Small intestine (tissue), 16 donors: ENCODE data around the gene ENPP3. TPM values are rescaled to one million over a fixed set of nuclear protein-coding genes. Genes with fewer than 3 reads are reported as not detected.

Experiments
- DNase-seq, 2 donors: peaks; one replicate each; pipeline versions ENCODE4 v3.0.0 to v3.0.0-alpha.2; 2013
- FAIRE-seq: peaks from 2 replicates; lab custom pipeline; 2012; peaks lifted over from hg19 to GRCh38; lab: Jason Lieb, UNC
- H3K27ac ChIP-seq, 3 donors: one replicate each; pipeline ENCODE4 v1.5.1; 2013; ENCODE audit warnings: low read length in 2 of 3, mild to moderate bottlenecking in 2 of 3, control low read depth in 1 of 3, inconsistent platforms in 1 of 3, low read depth in 1 of 3, moderate library complexity in 1 of 3
- H3K27me3 ChIP-seq, 3 donors: one replicate each; pipeline ENCODE4 v1.6.1; 2013; ENCODE audit warnings: low read length in 3 of 3, inconsistent platforms in 1 of 3; ENCODE audit not compliant: control insufficient read depth in 3 of 3, insufficient read depth in 3 of 3
- H3K36me3 ChIP-seq, 3 donors: one replicate each; pipeline ENCODE4 v1.6.1; 2013; ENCODE audit warnings: low read length in 3 of 3, inconsistent platforms in 1 of 3, low read depth in 1 of 3, mild to moderate bottlenecking in 1 of 3, moderate library complexity in 1 of 3; ENCODE audit not compliant: control insufficient read depth in 3 of 3, insufficient read depth in 2 of 3
- H3K4me1 ChIP-seq, 3 donors: one replicate each; pipeline ENCODE4 v1.6.1; 2013; ENCODE audit warnings: low read length in 2 of 3, inconsistent platforms in 1 of 3, low read depth in 1 of 3, mild to moderate bottlenecking in 1 of 3, moderate library complexity in 1 of 3; ENCODE audit not compliant: control insufficient read depth in 3 of 3, insufficient read depth in 2 of 3
- H3K4me3 ChIP-seq, 3 donors: one replicate each; pipeline ENCODE4 v1.5.1; 2013; ENCODE audit warnings: low read length in 3 of 3, control low read depth in 1 of 3, inconsistent platforms in 1 of 3, low read depth in 1 of 3, mild to moderate bottlenecking in 1 of 3, moderate library complexity in 1 of 3
- H3K9me3 ChIP-seq, 2 donors: one replicate each; pipeline ENCODE4 v1.6.1; 2013; ENCODE audit warnings: low read depth in 1 of 2, low read length in 1 of 2; ENCODE audit not compliant: control insufficient read depth in 2 of 2, insufficient read depth in 1 of 2
- WGBS, 3 donors: extraction: QIAGEN DNeasy Blood & Tissue Kit; methylation state at CpG; one replicate each; pipeline ENCODE4 v1.1.7; 2013; 5-methylcytosine and 5-hydroxymethylcytosine counted together
- long read RNA-seq, 10 donors: transcript quantifications; one replicate each; lab custom pipeline, GENCODE V29; 2026
- polyA plus RNA-seq, 4 donors: library from polyadenylated mRNA; stranded (reverse) in 3 of 4; unstranded in 1 of 4; fragments of 200-250 nt in 3 of 4; fragments of 120-200 nt in 1 of 4; gene quantifications; one replicate each; pipeline versions ENCODE4 v1.2.1 to v1.2.3, GENCODE V29; 2013
- donor health status: healthy with polysubstance abuse.
- donor health status: control.
- donor health status: control.
- donor health status: Bipolar disorder and iron deficiency.
- donor health status: healthy.

The ENPP3 gene
- polyA plus RNA-seq = 10 to 100 TPM in 1 of 4 donors, 1 to 10 TPM in 2, under 1 TPM in 1; 0.57 to 53.0 (median 7.2) TPM
- long read RNA-seq, donor 1, partial matches to known transcripts = 6 of 10 reads
- long read RNA-seq, donor 1, other reads (novel, unspliced or antisense) = 0 of 10 reads
- long read RNA-seq, donor 2, partial matches to known transcripts = 0 of 2 reads
- long read RNA-seq, donor 2, other reads (novel, unspliced or antisense) = 0 of 2 reads
- long read RNA-seq, donor 3 = 0 reads
- long read RNA-seq, donor 4 = 0 reads
- long read RNA-seq, donor 5 = 0 reads
- long read RNA-seq, donor 6, partial matches to known transcripts = 0 of 2 reads
- long read RNA-seq, donor 6, other reads (novel, unspliced or antisense) = 0 of 2 reads
- long read RNA-seq, donor 7 = 0 reads
- long read RNA-seq, donor 8 = 0 reads
- long read RNA-seq, donor 9 = 0 reads
- long read RNA-seq, donor 10 = 0 reads

DNA sequence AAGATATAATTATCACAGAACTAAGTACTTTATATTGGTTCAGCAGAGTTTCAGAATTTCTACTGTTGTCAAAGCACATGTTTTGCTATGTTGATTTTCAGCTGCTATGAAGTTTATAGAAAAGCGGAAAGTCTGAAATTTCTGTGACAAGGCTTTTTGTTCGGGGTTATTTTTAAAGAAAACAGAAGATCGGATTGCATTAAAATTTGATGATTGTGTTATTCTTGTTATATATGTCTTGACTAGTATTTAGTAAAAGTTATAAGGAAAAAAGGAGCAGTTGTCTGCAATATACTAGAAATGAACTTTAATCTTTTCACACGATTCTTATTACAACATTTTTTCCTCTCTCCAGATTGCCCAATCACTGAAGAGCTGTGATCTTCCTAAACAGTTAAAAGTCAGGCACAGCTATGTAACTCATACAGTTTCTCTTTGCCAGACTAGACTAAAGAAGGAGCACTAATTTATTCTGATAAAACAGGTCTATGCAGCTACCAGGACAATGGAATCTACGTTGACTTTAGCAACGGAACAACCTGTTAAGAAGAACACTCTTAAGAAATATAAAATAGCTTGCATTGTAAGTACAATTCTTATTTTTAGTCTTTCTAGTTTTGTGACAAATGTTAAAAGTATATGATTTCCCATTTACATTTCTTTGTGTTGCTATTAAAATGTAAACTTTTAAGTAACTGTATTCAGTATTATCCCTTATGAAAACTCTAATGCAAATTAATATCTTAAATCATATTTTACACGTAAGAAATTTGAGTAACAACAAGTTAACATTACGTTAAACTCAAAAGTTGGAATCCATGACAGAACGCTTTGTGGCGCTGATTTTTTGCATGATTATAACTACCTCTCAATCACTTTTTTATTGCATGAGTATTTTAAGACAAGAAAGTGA, at the start of gene ENPP3:
TSS of gene ENPP3 (plus strand) at position 423 of the 913 bp plus-strand sequence. CDS start at position 506, 83 bp downstream.
- Histone ChIP-seq H3K4me3 (peak within 1 kb of the TSS in 1 of 3 donors; percentile 20), H3K9me3 (peaks cover 0 to 3% of the 10 kb centered on the region in 2 donors), H3K27me3 (no peaks in the 10 kb centered on the region), H3K36me3 (peaks cover 0 to 3% (median 2%) of the 10 kb centered on the region in 3 donors), H3K4me1 (peaks cover under 1 to 21% (median 4%) of the 10 kb centered on the region in 3 donors), H3K27ac (peak within 1 kb of the TSS in 1 of 3 donors; percentile 84)
- 60 to 66% (median 63%) methylated on average over 10 of the region's 10 CpGs for WGBS, 3 donors
- FAIRE-seq = no peak
- DNase-seq = peak; percentile 76 to 79

DNA sequence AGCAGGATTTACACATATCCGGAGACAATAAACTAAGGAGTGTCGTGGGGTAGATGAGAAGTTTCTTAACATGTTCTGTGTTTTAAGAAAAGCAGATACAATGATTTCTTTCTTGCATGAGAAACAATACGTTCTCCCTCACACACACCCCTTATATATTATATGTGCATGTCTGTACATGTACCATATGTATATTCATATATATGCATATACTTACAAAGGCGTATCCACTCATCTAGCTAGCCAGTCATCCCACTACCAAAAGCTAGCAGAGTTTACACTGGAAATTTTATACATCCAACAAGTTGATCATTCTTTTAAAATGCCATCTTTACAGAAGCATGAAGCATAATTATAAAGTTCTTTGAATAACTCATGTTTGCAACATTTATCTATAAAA, 49.2 kb upstream of the ENPP3 start:
- DNase-seq = no peak
- Histone ChIP-seq H3K4me3 (no peak overlapping the region), H3K9me3 (no peaks in the 10 kb centered on the region), H3K27ac (no peak overlapping the region), H3K27me3 (no peaks in the 10 kb centered on the region), H3K36me3 (peaks cover 5 to 26% (median 24%) of the 10 kb centered on the region in 3 donors), H3K4me1 (no peaks in the 10 kb centered on the region)
- WGBS, 3 donors = 95 to 96% (median 96%) methylated on average over 4 of the region's 4 CpGs
- FAIRE-seq = no peak

DNA sequence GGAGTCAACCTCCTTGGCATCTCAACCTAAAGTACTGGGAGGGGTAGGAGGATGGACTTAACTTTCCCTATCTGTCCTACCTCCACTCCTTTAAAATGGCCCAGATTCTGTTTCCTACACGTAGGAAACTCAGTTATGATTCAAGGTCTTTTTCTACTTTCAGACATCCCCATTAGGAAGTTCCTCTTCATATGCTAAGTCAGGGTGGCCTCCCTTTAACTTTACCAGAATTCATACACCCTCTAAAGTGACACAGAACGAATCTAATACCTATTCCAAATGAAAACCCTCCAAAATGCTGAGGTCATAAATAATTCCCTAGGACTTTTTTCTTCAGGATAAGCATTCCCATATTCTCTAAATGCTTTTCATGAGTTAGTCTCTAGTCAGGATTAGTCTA, 48.5 kb upstream of the ENPP3 start:
- FAIRE-seq = no peak
- Histone ChIP-seq H3K9me3 (no peaks in the 10 kb centered on the region), H3K27me3 (no peaks in the 10 kb centered on the region), H3K4me1 (no peaks in the 10 kb centered on the region), H3K36me3 (peaks cover 5 to 27% (median 25%) of the 10 kb centered on the region in 3 donors), H3K4me3 (no peak overlapping the region), H3K27ac (no peak overlapping the region)
- 85 to 90% (median 88%) methylated on average over 2 of the region's 2 CpGs for WGBS, 3 donors
- DNase-seq = no peak

DNA sequence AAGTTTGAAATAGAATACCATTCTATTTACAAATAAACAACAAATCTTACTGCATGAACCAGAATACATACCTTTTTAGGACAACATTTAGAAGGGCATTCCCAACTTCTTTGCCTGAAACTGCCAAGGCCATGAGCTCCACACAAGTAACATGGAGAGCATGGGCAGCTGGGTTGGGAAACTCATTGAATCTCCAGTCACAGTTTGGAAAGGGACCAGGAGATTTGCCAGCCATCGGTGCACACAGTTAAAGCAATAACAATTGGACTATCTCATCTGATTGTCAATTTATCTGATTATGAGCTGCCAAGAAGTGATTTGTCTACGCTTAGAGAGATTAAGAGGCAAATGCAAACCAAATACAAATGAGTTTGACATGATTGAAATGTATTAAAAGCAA, 44.2 kb upstream of the ENPP3 start:
- Histone ChIP-seq H3K4me1 (no peaks in the 10 kb centered on the region), H3K27me3 (no peaks in the 10 kb centered on the region), H3K27ac (no peak overlapping the region), H3K9me3 (no peaks in the 10 kb centered on the region), H3K36me3 (peaks cover 11 to 33% (median 29%) of the 10 kb centered on the region in 3 donors), H3K4me3 (no peak overlapping the region)
- FAIRE-seq (no peak), DNase-seq (no peak)
- WGBS, 3 donors = 55 to 76% (median 72%) methylated on average over 2 of the region's 2 CpGs

DNA sequence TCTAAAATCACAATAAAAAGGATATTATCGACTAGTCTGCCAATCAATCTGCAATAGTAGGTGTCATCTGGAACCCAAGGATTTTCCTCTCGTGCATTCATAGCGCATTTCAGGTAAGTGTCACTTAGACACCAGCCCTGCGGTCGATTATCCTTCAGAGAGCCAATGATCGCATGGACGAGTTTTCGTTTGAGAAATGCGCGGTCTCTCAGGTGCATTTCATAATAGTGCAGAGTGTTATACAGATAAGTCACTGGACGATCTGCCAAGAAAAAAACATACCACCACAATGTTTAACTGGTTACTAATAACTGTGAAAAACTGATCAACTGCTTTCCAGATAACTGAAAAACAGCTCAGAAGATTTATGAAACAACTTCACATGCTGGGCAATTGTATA, 43.0 kb upstream of the ENPP3 start:
- peaks cover 13 to 32% (median 30%) of the 10 kb centered on the region in 3 donors for H3K36me3 ChIP-seq
- H3K4me1 ChIP-seq = no peaks in the 10 kb centered on the region
- H3K27me3 ChIP-seq = no peaks in the 10 kb centered on the region
- DNase-seq = no peak
- no peak overlapping the region for H3K4me3 ChIP-seq
- no peak overlapping the region for H3K27ac ChIP-seq
- FAIRE-seq = no peak
- WGBS, 3 donors = 93 to 96% (median 95%) methylated on average over 11 of the region's 11 CpGs
- no peaks in the 10 kb centered on the region for H3K9me3 ChIP-seq

DNA sequence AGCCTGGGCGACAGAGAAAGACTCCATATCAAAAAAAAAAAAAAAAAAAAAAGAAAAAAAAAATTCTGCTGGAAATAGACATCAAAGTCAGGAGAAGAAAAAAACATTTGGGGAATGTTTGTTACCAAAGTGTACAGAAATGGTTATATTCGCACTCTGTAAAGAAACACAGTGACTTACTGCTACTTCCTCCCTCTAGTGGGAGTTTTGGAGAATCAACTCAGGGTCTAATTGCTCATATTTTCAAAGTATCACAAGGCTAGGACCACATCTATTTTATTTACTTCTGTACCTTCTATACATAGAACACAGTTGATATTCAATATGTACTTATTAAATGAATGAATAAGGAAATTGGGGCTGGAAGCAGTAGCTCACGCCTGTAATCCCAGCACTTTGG, 39.7 kb upstream of the ENPP3 start:
- Histone ChIP-seq H3K9me3 (no peaks in the 10 kb centered on the region), H3K36me3 (peaks cover 14 to 27% (median 26%) of the 10 kb centered on the region in 3 donors), H3K4me3 (no peak overlapping the region), H3K27ac (no peak overlapping the region), H3K27me3 (no peaks in the 10 kb centered on the region), H3K4me1 (no peaks in the 10 kb centered on the region)
- DNase-seq = peak; percentile 2 to 11
- 95 to 100% (median 96%) methylated on average over 3 of the region's 3 CpGs for WGBS, 3 donors
- no peak for FAIRE-seq

DNA sequence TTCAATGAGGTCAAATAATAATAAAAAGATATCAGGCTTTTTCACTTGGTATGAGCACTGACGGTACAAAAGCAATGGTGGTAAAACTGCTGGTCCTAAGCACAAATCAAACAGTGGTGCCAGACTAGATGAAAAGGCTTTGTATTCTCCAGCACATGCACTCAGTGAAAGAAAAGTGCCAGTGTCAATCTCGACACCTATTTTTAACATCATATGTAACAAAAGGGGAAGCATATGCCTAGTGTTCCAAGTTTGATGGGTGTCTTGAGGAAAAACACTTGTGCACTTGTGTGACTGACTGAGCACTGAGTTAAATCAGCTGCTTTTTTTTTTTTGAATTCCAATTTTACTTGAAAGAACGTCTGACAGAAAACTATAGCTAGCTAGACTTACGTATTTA, 36.4 kb upstream of the ENPP3 start:
- H3K4me1 ChIP-seq = no peaks in the 10 kb centered on the region
- H3K9me3 ChIP-seq = no peaks in the 10 kb centered on the region
- no peak overlapping the region for H3K4me3 ChIP-seq
- H3K27ac ChIP-seq = no peak overlapping the region
- DNase-seq (no peak), FAIRE-seq (no peak)
- WGBS, 3 donors = 85 to 93% (median 90%) methylated on average over 4 of the region's 4 CpGs
- peaks cover 8 to 25% (median 16%) of the 10 kb centered on the region in 3 donors for H3K36me3 ChIP-seq
- no peaks in the 10 kb centered on the region for H3K27me3 ChIP-seq

DNA sequence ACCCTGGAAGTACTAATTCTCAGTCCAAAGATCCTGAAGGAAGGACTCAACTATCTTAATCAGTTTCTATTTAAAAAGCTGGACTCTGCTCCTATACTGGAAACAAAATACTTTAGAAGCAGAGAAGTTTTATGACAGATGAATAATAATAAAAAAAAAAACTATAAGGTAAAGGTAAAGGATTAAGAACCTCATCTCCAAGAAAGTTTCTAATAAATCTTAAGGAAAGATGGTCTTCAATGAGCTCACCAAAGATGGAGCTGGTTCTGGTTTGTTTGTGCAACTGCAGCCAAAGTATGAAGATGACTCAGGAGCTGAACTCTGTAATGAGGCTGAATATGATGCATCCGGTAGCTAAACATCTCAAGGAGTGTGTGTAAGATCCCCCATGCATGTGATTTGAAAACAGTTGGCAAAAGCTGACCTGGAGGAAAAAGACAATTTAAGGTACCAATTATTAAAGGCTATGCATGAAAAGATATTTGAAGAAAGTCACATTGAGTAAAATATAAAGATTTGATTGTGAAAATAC, 34.3 kb upstream of the ENPP3 start:
- peak overlapping the region in 1 of 3 donors; percentile 30 for H3K27ac ChIP-seq
- FAIRE-seq (peak; percentile 49), DNase-seq (peak; percentile 44 to 61)
- no peaks in the 10 kb centered on the region for H3K4me1 ChIP-seq
- no peaks in the 10 kb centered on the region for H3K9me3 ChIP-seq
- H3K4me3 ChIP-seq = no peak overlapping the region
- H3K36me3 ChIP-seq = peaks cover 9 to 22% (median 11%) of the 10 kb centered on the region in 3 donors
- no peaks in the 10 kb centered on the region for H3K27me3 ChIP-seq
- 73 to 77% (median 75%) methylated on average over 1 of the region's 1 CpG for WGBS, 3 donors
